Memory B cell (primary cell): ENCODE data around the gene MFSD11.

Source experiments
- ATAC-seq: fragments of 150-1000 bp; cut with Tn5 transposase; 2 replicates; pipeline ENCODE4 v1.10.0; 2021; ENCODE audit warnings: low read depth, mild to moderate bottlenecking, moderate library complexity
- DNase-seq, 2 donors: peaks; one replicate each; pipeline ENCODE4 v3.0.0; 2022; ENCODE audit warnings: low spot score in 2 of 2
- H3K27ac Mint-ChIP-seq: one replicate; pipeline ENCODE4 v1.8.0; 2022; ENCODE audit warnings: mild to moderate bottlenecking, moderate library complexity, mixed read lengths
- H3K27me3 Mint-ChIP-seq: one replicate; pipeline ENCODE4 v1.8.0; 2022; ENCODE audit warnings: mixed read lengths
- H3K36me3 Mint-ChIP-seq: one replicate; pipeline ENCODE4 v1.8.0; 2022; ENCODE audit warnings: mild to moderate bottlenecking, mixed read lengths
- H3K4me1 Mint-ChIP-seq: one replicate; pipeline ENCODE4 v1.8.0; 2022; ENCODE audit warnings: mixed read lengths
- H3K4me3 Mint-ChIP-seq: one replicate; pipeline ENCODE4 v1.8.0; 2022; ENCODE audit warnings: mild to moderate bottlenecking, moderate library complexity, mixed read lengths
- H3K9me3 Mint-ChIP-seq: one replicate; pipeline ENCODE4 v1.8.0; 2022; ENCODE audit warnings: mixed read lengths

The MFSD11 gene

GRCh38 chr17:76826330-76827068 lies 88.6 kb downstream of the MFSD11 start:
- Mint-ChIP-seq H3K27ac (no peak overlapping the region), H3K4me1 (peaks cover 5% of the 10 kb centered on the region), H3K36me3 (peaks cover 2% of the 10 kb centered on the region), H3K9me3 (no peaks in the 10 kb centered on the region), H3K27me3 (peaks cover 12% of the 10 kb centered on the region), H3K4me3 (no peak overlapping the region)
- no peak for DNase-seq
- ATAC-seq, result no peak

- no peak overlapping the region for H3K27ac Mint-ChIP-seq
- H3K27me3 Mint-ChIP-seq, result peaks cover 14% of the 10 kb centered on the region
- DNase-seq, result no peak
- H3K4me1 Mint-ChIP-seq, result peaks cover 5% of the 10 kb centered on the region
- ATAC-seq, result no peak
- peaks cover 2% of the 10 kb centered on the region for H3K36me3 Mint-ChIP-seq
- H3K4me3 Mint-ChIP-seq, result no peak overlapping the region
- no peaks in the 10 kb centered on the region for H3K9me3 Mint-ChIP-seq
Measured at GRCh38 chr17:76827736-76828135, 89.8 kb downstream of the MFSD11 start.
